GM19099 (cell line): ENCODE results near the gene KLC1.

Experiments used
- POLR2A ChIP-seq: IDR thresholded peaks from 3 replicates; pipeline ENCODE4 v1.6.1; 2011; ENCODE audit warnings: low read depth; ENCODE audit not compliant: insufficient read length; ENCODE audit errors: extremely low read depth

KLC1 gene

GRCh38 chr14:103748534-103748857 is 119.5 kb downstream of the KLC1 start:
- no peak for TF ChIP-seq POLR2A

DNA sequence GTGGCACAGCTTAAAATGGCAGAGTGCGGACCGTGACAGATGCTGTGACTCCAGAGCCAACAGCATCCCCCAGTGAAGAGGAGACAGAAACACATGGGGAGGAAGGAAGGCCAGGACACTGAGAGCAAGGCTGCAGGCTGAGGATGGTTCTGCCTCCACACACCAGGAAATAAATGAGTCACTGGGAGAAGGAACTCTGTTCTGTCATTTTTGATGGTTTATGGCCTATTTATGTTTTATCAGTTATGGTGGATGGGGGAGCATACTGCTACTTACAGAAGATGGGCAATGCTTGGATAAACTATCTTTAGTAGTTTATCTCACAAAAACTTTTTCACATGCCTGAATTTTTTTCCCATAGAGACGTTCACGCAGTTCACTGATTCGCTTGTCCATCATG is 120.4 kb downstream of the KLC1 start:
- TF ChIP-seq POLR2A: no peak

DNA sequence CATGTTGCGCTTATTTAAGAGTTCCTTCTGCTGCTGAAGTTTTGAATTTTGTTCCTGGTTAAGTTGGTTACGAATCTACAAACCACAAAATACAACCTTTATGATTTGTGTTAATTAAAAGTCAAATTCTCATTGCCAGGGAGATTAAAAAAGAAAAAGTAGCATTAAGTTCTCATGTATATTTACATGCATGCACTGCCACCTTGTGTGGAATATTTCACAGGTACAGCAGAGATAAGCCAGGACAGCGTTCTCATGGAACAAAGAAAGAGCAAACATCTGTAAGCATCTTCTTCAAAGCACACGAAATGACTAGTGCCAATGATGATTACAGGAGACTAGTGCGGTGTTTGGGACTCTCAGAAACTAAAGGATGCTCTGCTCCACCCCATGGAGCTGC is 120.8 kb downstream of the KLC1 start:
- TF ChIP-seq POLR2A: no peak
